Breast epithelium (tissue), 4 donors: Measurements from ENCODE around the gene MYH7. TPM values are rescaled to one million over a fixed set of nuclear protein-coding genes. Genes with fewer than 3 reads are reported as not detected.
"Not testable (repeated sequence)": the region's sequence is repeated elsewhere in the genome, so short reads cannot be mapped to it uniquely, and the experiment has no call there.

Experiments
- DNase-seq, 2 donors: peaks; one replicate each; pipeline ENCODE4 v3.0.0-alpha.2; 2019; ENCODE audit warnings: low spot score in 2 of 2
- H3K27ac ChIP-seq, 2 donors: fragments of 200-600 bp; sonication (generic) in 1 of 2; one replicate each; pipeline ENCODE4 v1.5.1; 2016 to 2019; ENCODE audit warnings: mild to moderate bottlenecking in 1 of 2
- H3K27me3 ChIP-seq, 2 donors: fragments of 200-600 bp; sonication (generic) in 1 of 2; one replicate each; pipeline versions ENCODE4 v1.5.1 to v1.6.0; 2017 to 2019; ENCODE audit warnings: control low read depth in 1 of 2, mild to moderate bottlenecking in 1 of 2
- H3K36me3 ChIP-seq: fragments of 200-600 bp; one replicate; pipeline ENCODE4 v1.5.1; 2019
- H3K4me1 ChIP-seq, 2 donors: fragments of 200-600 bp; sonication (generic); one replicate each; pipeline ENCODE4 v1.5.1; 2016 to 2019; ENCODE audit warnings: control low read depth in 1 of 2
- H3K4me3 ChIP-seq, 3 donors: fragments of 200-600 bp; sonication (generic); 1 replicate in 2 of 3; 2 replicates in 1 of 3; pipeline ENCODE4 v1.5.1; 2016 to 2019; ENCODE audit warnings: mild to moderate bottlenecking in 3 of 3, moderate library complexity in 2 of 3
- H3K9me3 ChIP-seq, 2 donors: fragments of 200-600 bp; sonication (generic) in 1 of 2; one replicate each; pipeline ENCODE4 v1.5.1; 2016 to 2019; ENCODE audit warnings: control low read depth in 1 of 2
- POLR2A ChIP-seq: fragments of 450-650 bp; IDR thresholded peaks from one replicate; pipeline ENCODE4 v1.6.1; 2016; ENCODE audit warnings: antibody characterized with exemption, mild to moderate bottlenecking, moderate library complexity
- POLR2AphosphoS5 ChIP-seq, 3 donors: sonication (generic); formaldehyde crosslinking; IDR thresholded peaks; one replicate each; pipeline ENCODE4 v1.6.1; 2017; ENCODE audit warnings: antibody characterized with exemption in 3 of 3
- intact Hi-C: fragments of 100-400 bp; cut with DNase I; formaldehyde crosslinking; loops from one replicate; pipeline ENCODE4 v1.15.1; 2023; ENCODE audit warnings: low total_unique reads
- total RNA-seq, 3 donors: library from RNA; depleted of rRNA; stranded (reverse); fragments of >200 nt; gene quantifications; one replicate each; pipeline ENCODE4 v1.1.0, GENCODE V29; 2016
- TF ChIP-seq, protein P1 (sequence below), 3 donors: fragments of 450-650 bp; IDR thresholded peaks; one replicate each; pipeline ENCODE4 v1.5.1; 2016 to 2017; ENCODE audit warnings: antibody characterized with exemption in 3 of 3, mild to moderate bottlenecking in 3 of 3, moderate library complexity in 3 of 3

The MYH7 gene
- total RNA-seq, 3 donors from 2014 or later: not detected

DNA sequence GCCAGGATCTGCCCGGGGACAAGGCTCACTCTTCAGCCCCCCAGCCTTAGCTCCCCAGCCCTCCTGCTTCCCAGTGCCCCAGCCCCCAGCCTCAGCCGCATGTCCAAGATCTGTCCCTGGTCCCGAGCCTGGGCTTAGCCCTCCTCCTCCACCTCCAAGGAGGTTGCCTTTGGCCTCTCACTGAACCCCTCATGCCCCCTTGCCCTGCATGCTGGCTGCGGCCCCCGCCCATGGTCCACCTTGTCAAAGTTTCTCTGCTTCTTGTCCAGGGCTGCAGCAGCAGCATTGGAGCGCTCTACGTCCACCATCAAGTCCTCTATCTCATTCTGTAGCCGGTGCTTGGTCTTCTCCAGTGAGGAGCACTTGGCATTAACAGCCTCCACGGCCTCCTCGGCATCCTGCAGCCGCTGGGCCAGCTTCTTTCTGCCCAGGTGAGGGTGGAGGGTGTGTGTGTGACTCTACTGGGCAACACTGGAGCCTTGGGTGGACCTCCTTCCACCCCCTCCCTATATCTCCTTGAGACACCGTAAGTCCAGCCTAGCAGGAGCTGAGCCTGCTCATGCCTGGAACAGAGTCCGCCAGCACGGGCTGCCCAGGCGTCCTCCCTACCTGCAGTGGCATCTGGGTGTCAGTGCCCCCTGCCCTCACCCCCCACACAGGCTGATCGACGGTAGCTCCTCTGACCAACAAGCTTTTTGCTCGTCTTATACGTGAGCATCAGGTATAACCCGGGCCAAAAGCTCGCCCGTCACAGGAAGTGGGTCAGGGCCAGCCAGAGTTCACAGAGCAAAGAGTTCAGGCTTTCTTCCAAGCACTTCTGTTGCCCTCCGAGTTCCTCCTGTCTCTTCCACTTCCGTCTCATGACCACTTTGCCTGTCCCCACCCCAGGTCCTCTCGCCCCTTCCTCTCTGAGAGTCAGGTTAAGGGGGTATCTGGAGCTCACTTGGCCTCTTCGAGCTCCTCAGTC, 47.3 kb downstream of the MYH7 start:
- Histone ChIP-seq H3K27ac (no peak overlapping the region), H3K27me3 (no peaks in the 10 kb centered on the region), H3K36me3 (no peaks in the 10 kb centered on the region), H3K4me3 (no peak overlapping the region), H3K4me1 (no peaks in the 10 kb centered on the region), H3K9me3 (no peaks in the 10 kb centered on the region)
- TF ChIP-seq POLR2AphosphoS5 (IDR thresholded peaks at IDR 0.05) (no peak), POLR2A (no peak)
- TF ChIP-seq, protein P1, sequence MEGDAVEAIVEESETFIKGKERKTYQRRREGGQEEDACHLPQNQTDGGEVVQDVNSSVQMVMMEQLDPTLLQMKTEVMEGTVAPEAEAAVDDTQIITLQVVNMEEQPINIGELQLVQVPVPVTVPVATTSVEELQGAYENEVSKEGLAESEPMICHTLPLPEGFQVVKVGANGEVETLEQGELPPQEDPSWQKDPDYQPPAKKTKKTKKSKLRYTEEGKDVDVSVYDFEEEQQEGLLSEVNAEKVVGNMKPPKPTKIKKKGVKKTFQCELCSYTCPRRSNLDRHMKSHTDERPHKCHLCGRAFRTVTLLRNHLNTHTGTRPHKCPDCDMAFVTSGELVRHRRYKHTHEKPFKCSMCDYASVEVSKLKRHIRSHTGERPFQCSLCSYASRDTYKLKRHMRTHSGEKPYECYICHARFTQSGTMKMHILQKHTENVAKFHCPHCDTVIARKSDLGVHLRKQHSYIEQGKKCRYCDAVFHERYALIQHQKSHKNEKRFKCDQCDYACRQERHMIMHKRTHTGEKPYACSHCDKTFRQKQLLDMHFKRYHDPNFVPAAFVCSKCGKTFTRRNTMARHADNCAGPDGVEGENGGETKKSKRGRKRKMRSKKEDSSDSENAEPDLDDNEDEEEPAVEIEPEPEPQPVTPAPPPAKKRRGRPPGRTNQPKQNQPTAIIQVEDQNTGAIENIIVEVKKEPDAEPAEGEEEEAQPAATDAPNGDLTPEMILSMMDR (IDR thresholded peaks at IDR 0.05): no peak
- intact Hi-C loops: no loop called here
- DNase-seq: no peak

- TF ChIP-seq, protein P1 (IDR thresholded peaks at IDR 0.05): no peak
- TF ChIP-seq POLR2A: no peak
- no peak for TF ChIP-seq POLR2AphosphoS5 (IDR thresholded peaks at IDR 0.05)
- DNase-seq: no peak
- H3K27ac ChIP-seq: no peak overlapping the region
- no peaks in the 10 kb centered on the region for H3K4me1 ChIP-seq
- no peaks in the 10 kb centered on the region for H3K27me3 ChIP-seq
- H3K4me3 ChIP-seq: no peak overlapping the region
- no peaks in the 10 kb centered on the region for H3K36me3 ChIP-seq
- no peaks in the 10 kb centered on the region for H3K9me3 ChIP-seq
- intact Hi-C loops: no loop called here
Observed at GRCh38 chr14:23386999-23387398, 48.5 kb downstream of the MYH7 start.

DNA sequence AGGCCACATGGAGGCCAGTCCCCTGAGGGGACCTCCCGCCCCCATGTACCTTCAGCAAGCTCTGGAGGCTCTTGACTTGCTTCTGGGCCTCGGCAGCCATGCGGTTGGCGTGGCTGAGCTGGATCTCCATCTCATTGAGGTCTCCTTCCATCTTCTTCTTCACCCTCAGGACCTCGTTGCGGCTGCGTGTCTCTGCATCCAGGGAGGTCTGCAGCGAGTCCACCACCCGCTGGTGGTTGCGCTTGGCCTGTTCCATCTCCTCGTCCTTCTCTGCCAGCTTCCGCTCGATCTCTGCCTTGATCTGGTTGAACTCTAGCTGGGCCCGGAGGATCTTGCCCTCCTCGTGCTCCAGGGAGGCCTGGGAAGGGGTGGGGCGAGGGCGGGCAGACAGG, 49.2 kb downstream of the MYH7 start:
- H3K36me3 ChIP-seq: not testable (repeated sequence)

GRCh38 chr14:23385642-23386265, 49.7 kb downstream of the MYH7 start:
- H3K9me3 ChIP-seq: no peaks in the 10 kb centered on the region
- intact Hi-C loops: no loop called here
- DNase-seq: no peak
- no peaks in the 10 kb centered on the region for H3K4me1 ChIP-seq
- no peaks in the 10 kb centered on the region for H3K27me3 ChIP-seq
- H3K36me3 ChIP-seq: no peaks in the 10 kb centered on the region
- H3K27ac ChIP-seq: no peak overlapping the region
- no peak for TF ChIP-seq POLR2AphosphoS5 (IDR thresholded peaks at IDR 0.05)
- TF ChIP-seq, protein P1 (IDR thresholded peaks at IDR 0.05): no peak
- TF ChIP-seq POLR2A: no peak
- H3K4me3 ChIP-seq: no peak overlapping the region

More for the DNA sequence above, 49.2 kb downstream of the MYH7 start:
- H3K4me3 ChIP-seq, H3K27me3 ChIP-seq, H3K27ac ChIP-seq, H3K4me1 ChIP-seq, H3K9me3 ChIP-seq, intact Hi-C loops, DNase-seq: not testable (repeated sequence)

DNA sequence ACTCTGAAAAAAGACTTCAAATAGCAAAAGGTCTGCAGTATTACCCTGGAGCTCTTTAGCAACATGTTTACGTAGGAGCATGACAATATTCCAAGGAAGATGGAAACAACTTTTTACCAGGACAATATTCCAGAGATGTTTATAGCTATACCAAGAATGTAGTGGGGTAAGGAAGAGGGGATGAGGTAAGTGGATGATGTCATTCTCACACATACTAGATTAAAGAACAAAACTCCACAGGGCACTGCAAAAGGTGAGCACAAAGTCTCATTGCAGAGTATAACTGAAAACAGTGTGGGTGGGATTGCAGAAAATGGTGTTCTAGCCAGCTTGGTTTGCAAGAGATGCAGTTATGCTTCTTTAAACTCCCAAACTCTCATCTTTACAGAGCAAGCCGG, 50.2 kb downstream of the MYH7 start:
- no peak overlapping the region for H3K4me3 ChIP-seq
- H3K27ac ChIP-seq: no peak overlapping the region
- H3K27me3 ChIP-seq: no peaks in the 10 kb centered on the region
- H3K4me1 ChIP-seq: no peaks in the 10 kb centered on the region
- intact Hi-C loops: no loop called here
- DNase-seq: no peak
- H3K36me3 ChIP-seq: no peaks in the 10 kb centered on the region
- H3K9me3 ChIP-seq: no peaks in the 10 kb centered on the region
- TF ChIP-seq, protein P1 (IDR thresholded peaks at IDR 0.05): no peak
- TF ChIP-seq POLR2AphosphoS5 (IDR thresholded peaks at IDR 0.05) (no peak), POLR2A (no peak)
